A172 (cell line): ENCODE measurements around the gene TMEM223. TPM values are rescaled to one million over a fixed set of nuclear protein-coding genes. Genes with fewer than 3 reads are reported as not detected.
"Not testable (repeated sequence)": the region's sequence is repeated elsewhere in the genome, so short reads cannot be mapped to it uniquely, and the experiment has no call there.

ENCODE experiments used
- DNase-seq: peaks from one replicate; pipeline ENCODE4 v3.0.0-alpha.2; 2015; ENCODE audit warnings: low spot score
- total RNA-seq: library from RNA; depleted of rRNA; stranded (reverse); fragments of >200 nt; shearing (Covaris generic); gene quantifications from 2 replicates; pipeline ENCODE4 v1.2.3, GENCODE V29; 2014; rRNA removed

Gene TMEM223
- total RNA-seq, result 23.4 and 30.1 TPM in 2 replicates

GRCh38 chr11:62791501-62792201 lies at the start of gene TMEM223:
TMEM223 (minus strand) TSS chr11:62792006; CDS start chr11:62791994, 12 bp downstream.
- peak; percentile 68 for DNase-seq

DNA sequence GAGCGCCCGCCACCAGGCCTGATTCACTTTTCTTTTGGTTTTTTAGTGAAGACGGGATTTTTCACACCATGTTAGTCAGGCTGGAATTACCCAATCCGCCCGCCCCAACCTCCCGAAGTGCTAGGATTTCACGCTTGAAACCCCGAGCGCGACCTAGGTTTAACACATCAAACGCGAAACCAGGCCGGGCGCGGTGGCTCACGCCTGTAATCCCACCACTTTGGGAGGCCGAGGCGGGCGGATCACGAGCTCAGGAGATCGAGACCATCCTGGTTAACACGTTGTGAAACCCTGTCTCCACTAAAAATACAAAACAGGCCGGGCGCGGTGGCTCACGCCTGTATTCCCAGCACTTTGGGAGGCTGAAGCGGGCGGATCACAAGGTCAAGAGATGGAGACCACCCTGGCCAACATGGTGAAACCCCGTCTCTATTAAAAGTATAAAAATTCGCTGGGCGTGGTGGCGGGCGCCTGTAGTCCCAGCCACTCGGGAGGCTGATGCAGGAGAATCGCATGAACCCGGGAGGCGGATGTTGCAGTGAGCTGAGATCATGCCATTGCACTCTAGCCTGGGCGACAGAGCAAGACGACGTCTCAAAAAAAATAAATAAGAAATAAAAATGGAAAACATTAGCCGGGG lies 49.0 kb upstream of the TMEM223 start:
- DNase-seq, result peak; percentile 22

DNA sequence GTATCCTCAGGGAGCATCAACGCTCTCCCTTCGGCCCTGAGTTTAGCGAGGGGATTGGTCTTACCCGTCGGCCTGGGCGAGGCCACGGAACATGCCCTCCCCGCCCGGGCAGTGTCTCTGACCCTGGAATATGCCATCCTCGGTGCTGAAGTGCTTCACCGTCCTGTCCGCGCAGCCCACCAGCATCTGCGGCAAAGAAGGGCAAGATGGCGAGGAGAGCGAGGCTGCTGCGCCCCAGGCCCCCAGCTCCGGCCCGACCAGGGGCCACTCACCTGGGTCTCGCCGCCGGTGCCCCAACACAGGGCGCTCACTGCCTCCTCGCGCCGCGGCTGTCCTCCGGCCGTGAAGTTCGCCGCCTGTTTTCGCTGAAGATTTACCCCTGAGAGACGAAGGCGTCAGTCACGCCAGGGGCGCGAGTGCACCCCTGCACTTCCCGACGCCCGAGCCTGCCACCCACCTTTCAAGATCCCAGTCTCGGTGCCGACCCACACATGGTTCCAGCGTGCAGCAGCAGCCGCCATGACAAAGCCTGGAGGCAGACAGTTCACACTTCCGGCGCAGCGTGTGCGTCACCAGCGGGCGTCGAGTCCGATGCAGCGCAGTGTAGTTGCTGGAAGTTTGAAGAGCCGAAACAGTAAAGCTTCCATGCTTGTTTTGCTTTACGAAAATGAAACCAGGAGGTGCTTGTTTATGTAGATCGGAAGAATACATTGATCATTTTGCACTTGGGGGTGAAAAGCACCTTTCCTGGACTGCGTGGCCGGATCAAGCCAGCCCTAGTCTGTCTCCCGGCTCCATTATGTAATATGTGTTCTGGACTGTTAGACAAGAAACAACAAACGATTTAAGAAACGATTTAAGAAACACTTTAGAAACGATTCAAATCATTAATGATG lies 47.5 kb upstream of the TMEM223 start, which contains the start of gene WDR74:
Gene WDR74 (minus strand): TSS at position 541 of the 896 bp plus-strand sequence. CDS start 20 bp downstream, at position 521.
- DNase-seq, result peak; percentile 84

- no peak for DNase-seq
Measured at GRCh38 chr11:62835336-62835735, 43.5 kb upstream of the TMEM223 start.

DNA sequence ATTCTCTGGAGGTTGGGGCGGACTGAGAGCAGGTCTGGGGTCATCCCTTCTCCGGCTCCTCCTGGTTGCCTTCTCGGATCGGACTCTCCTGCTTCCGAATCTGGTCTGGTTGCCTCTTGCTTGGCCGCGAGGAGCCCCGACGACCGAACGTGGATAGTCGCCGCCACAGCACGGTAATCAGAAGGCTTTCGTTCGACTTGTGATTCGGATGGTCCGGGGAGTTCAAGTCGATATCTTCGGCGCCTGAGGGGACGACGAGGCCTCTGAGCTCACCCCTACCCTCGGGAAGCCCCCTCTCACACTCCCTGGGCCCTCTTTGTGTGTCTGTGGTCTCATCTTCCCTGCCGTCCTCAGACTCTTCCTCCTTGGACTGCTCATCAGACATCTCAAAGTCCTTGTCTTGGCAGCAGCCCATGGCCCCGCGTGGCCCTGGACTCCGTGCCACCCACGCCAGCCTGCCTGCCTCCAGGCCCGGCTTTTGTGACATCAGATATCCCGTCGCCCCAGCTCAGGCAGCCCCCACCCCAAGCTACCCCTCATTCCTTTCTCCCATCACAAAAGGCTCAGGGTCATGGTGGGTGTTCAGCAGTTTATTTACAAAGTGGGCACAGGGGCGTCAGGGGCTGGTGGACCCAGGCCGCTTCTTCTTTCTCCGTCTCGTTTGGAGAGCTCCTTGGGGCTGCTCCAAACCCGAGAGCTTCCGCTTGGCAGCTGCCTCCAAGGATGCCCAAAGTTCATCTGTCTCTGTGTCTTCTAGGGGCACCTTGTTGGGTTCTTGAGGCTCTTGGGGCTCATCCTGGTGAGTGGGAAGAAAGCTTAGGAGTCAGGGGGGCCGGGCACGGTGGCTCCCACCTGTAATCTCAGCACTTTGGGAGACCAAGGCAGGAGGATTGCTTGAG lies 40.8 kb upstream of the TMEM223 start, which contains the start of gene TEX54:
Gene TEX54 (minus strand): TSS at position 506 of the 899 bp plus-strand sequence.
- DNase-seq, result no peak

GRCh38 chr11:62831520-62832335 lies 39.9 kb upstream of the TMEM223 start, which contains the start of gene STX5:
STX5 (minus strand) TSS chr11:62832051; CDS start chr11:62831243, 808 bp downstream.
- peak; percentile 97 for DNase-seq

- DNase-seq, result no peak
Measured at GRCh38 chr11:62830904-62831519, 39.2 kb upstream of the TMEM223 start.

DNA sequence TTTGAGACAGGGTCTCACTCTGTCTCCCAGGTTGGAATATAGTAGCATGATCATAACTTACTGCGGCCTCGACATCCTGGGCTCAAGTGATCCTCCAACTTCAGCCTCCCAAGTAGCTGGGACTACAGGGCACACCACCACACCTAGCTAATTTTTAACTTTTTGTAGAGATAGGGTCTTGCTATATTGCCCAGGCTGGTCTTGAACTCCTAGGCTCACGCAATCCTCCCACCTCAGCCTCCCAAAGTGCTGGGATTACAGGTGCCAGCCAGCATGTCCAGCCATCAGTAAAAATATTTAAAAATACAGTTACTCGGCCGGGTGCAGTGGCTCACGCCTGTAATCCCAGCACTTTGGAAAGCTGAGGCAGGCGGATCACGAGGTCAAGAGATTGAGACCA lies 36.3 kb upstream of the TMEM223 start:
- DNase-seq, result not testable (repeated sequence)

DNA sequence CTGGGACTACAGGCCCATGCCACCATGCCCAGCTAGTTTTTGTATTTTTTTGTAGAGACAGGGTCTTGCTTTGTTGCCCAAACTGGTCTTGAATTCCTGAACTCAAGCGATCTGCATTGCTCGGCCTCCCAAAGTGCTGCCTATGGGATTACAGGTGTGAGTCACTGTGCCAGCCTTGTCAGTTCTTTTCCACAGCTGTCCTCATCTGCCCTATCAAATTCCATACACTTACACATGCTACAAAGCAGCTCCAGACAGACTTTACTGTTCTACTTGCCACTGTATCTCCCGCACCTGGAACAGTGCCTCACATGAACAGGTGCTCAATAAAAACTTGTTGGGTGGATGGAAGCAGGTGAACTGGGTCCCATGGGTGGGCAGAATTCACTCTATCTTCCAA lies 31.9 kb upstream of the TMEM223 start:
- DNase-seq, result no peak

GRCh38 chr11:62817129-62817528 lies 25.3 kb upstream of the TMEM223 start:
- no peak for DNase-seq

DNA sequence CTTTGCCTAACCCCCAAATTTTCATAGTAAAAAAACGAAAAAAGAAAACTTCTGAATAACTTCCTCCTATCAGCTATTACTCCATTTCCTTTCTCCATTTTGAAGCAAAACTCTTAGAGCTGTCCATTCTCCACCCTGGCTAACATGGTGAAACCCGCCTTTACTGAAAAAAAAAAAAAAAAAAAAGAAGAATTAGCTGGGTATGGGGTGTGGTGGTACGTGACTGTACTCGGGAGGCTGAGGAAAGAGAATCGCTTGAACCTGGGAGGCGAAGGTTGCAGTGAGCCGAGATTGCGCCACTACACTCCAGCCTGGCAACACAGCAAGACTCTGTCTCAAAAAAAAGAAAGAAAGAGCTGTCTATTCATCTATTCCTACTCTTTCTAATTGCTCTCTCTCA lies 24.8 kb upstream of the TMEM223 start:
- DNase-seq, result no peak

DNA sequence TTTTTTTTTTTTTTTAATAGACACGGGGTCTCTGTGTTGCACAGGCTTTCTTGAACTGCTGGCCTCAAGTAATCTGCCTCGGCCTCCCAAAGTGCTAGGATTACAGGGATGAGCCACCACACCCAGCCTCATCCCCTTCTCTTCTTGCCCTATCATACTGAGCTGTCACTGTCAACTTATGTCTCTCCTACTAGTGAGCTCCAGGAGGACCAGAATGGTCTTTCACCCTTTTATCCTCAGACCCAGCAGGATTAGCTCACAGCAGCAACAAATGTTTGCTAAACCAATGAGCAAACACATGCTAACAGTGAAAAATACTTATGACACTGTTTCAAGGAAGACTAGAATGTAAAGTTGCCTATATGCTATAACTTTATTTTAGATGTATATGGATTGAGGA lies 19.9 kb upstream of the TMEM223 start:
- DNase-seq, result no peak

GRCh38 chr11:62810748-62811147 lies 18.9 kb upstream of the TMEM223 start:
- DNase-seq, result no peak

DNA sequence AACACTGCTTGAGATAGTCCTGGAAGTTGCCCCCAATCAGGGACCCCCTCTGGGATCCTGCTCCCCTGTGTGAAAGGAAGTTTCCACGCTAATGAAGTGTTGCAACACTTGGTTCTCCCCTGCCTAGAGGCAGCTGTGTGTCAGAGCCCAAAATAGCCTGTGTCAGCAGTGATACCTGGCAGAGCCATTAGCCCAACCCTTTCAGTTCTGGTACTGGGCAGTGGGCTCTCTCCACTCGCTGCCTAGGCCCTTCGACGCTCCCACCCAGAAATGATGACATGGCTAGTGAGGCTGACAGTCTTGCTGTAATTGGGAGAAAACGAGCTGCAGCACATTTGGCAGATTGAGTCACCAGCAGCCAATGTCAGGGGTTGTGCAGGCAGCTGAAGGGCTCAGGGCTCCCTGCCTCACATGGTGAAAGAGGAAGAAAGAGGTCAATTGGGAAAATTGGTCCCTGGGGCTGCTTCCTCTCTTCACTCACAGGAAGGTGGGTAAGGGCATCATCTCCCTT lies 14.9 kb upstream of the TMEM223 start:
- no peak for DNase-seq

GRCh38 chr11:62805961-62806441 lies 14.2 kb upstream of the TMEM223 start:
- DNase-seq, result no peak

- DNase-seq, result peak; percentile 83
Measured at GRCh38 chr11:62805076-62805892, 13.5 kb upstream of the TMEM223 start, which contains the start of gene NXF1. NXF1 (minus strand) TSS chr11:62805440; CDS start chr11:62805356, 84 bp downstream.

- DNase-seq, result peak; percentile 23
Measured at GRCh38 chr11:62804310-62805075, 12.7 kb upstream of the TMEM223 start.
